ENCODE results near the gene MIDN. TPM values are rescaled to one million over a fixed set of nuclear protein-coding genes. Genes with fewer than 3 reads are reported as not detected.
A peak's percentile ranks its signal among the peaks of the same experiment; 100 is the strongest.

The MIDN gene
- total RNA-seq, 1 donor from 2014 or later: 170 TPM

- Histone ChIP-seq H3K4me3 (no peak overlapping the region), H3K27ac (peak overlapping the region; percentile 99), H3K4me1 (peaks cover 77% of the 10 kb centered on the region), H3K36me3 (no peaks in the 10 kb centered on the region), H3K9me3 (no peaks in the 10 kb centered on the region), H3K27me3 (no peaks in the 10 kb centered on the region)
- intact Hi-C loops (cut with DNase I): no loop called here
- TF ChIP-seq POLR2A (IDR thresholded peaks at IDR 0.05): no peak
- no peak for TF ChIP-seq CTCF (IDR thresholded peaks at IDR 0.05)
- TF ChIP-seq POLR2AphosphoS5 (IDR thresholded peaks at IDR 0.05; ENCODE audit: insufficient read depth in 1 of 2, low read depth in 1 of 2): peak in 1 of 2 donors; percentile 19
- peak in 1 of 2 donors; percentile 95 for DNase-seq (ENCODE audit: extremely low spot score in 2 of 2)
These were observed 16.6 kb downstream of the MIDN start for GRCh38 chr19:1264801-1265614.

DNA sequence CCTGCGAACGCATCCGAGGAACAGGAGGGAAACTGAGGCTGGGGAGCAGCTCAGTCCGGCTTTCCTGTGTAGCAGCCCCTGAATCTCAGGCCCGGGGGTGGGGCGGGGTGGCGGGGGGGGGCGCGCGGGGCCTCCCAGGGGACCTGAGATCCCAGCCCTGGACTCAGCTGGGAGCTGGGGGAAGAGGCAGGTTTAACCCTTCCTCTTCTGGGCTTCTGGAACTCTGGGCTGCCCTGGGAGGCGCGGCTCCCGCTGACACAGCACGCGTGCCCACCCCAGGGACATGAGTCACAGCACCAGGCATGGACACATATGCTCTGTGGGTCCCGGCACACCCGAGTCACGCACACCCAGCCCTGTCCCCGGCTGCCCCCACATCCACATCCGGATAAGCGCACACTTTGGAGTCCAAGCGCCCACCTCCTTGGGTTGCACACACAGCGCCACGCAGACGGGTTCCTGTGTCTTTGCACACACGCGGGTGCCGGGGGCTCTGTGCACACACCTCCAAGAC lies 17.3 kb downstream of the MIDN start:
- DNase-seq (ENCODE audit: extremely low spot score in 2 of 2): peak in 1 of 2 donors; percentile 93
- Histone ChIP-seq H3K36me3 (peaks cover 0 to 4% of the 10 kb centered on the region in 2 donors), H3K4me1 (peaks cover 77% of the 10 kb centered on the region), H3K27me3 (no peaks in the 10 kb centered on the region), H3K27ac (peak overlapping the region; percentile 99), H3K4me3 (peak overlapping the region; percentile 54 to 69), H3K9me3 (no peaks in the 10 kb centered on the region)
- TF ChIP-seq POLR2A (IDR thresholded peaks at IDR 0.05): no peak
- no peak for TF ChIP-seq CTCF (IDR thresholded peaks at IDR 0.05)
- TF ChIP-seq POLR2AphosphoS5 (IDR thresholded peaks at IDR 0.05; ENCODE audit: insufficient read depth in 1 of 2, low read depth in 1 of 2): no peak
- intact Hi-C loops (cut with DNase I): loop anchor here (1.0 kb wide), 1 partner anchor 21 kb away; no protein-coding TSS in a partner anchor

DNA sequence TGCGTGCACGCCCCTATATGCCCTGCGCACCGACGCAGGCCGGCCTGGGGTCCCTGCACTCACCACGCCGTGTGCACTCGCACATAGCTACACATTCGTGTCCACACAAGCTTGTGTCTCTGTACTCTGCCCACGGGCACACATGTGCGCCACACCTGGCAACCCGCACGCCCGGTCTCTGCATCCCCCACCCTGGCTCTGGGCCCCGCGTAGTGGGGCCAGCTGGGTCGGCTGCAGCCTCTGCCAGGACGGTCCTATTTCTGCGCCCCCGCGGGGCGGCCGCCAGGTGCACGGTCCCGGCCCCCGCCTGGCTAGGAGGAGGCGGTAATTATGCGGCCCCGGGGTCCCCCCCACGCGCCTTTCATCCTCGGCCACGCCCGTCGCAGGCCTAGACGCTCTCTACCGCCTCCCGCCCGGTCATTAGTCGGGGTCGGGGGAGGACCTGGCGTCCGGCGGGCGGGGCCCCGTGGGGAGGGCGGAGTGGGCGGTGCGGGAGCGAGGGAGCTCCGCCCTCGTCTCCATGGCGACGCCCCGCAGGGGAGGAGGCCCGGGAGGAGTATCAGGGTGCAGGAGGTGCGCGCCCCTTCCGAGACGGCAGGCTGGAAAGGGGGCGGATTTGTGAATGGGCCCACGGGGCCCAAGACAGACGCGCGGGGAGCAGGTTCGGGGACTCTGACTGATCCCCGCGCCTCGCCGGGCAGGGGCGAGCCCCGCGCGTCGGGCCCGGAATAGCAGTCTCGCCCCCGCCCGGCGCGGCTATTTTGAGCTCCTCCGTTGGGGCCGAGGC lies 17.9 kb downstream of the MIDN start:
- H3K4me3 ChIP-seq: peak overlapping the region; percentile 54 to 69
- peaks cover 0 to 11% of the 10 kb centered on the region in 2 donors for H3K36me3 ChIP-seq
- H3K9me3 ChIP-seq: no peaks in the 10 kb centered on the region
- peaks cover 80% of the 10 kb centered on the region for H3K4me1 ChIP-seq
- no peaks in the 10 kb centered on the region for H3K27me3 ChIP-seq
- intact Hi-C loops (cut with DNase I): loop anchor here (1.0 kb wide), 1 partner anchor 22 kb away; no protein-coding TSS in a partner anchor
- H3K27ac ChIP-seq: peak overlapping the region; percentile 99
- TF ChIP-seq CTCF (IDR thresholded peaks at IDR 0.05): no peak
- TF ChIP-seq POLR2AphosphoS5 (IDR thresholded peaks at IDR 0.05; ENCODE audit: insufficient read depth in 1 of 2, low read depth in 1 of 2): peak; percentile 18 to 86
- TF ChIP-seq POLR2A (IDR thresholded peaks at IDR 0.05): peak in 1 of 2 donors; percentile 5
- DNase-seq (ENCODE audit: extremely low spot score in 2 of 2): peak in 1 of 2 donors; percentile 92

- no peak for DNase-seq (ENCODE audit: extremely low spot score in 2 of 2)
- H3K27me3 ChIP-seq: no peaks in the 10 kb centered on the region
- H3K36me3 ChIP-seq: peaks cover 0 to 18% of the 10 kb centered on the region in 2 donors
- H3K27ac ChIP-seq: peak overlapping the region; percentile 99
- no peaks in the 10 kb centered on the region for H3K9me3 ChIP-seq
- peak overlapping the region; percentile 54 to 69 for H3K4me3 ChIP-seq
- H3K4me1 ChIP-seq: peaks cover 80% of the 10 kb centered on the region
- TF ChIP-seq POLR2A (IDR thresholded peaks at IDR 0.05) (no peak), CTCF (IDR thresholded peaks at IDR 0.05) (peak; percentile 98 to 99 (median 98))
- intact Hi-C loops (cut with DNase I): loop anchor here (1.0 kb wide), 2 partner anchors 19 to 23 kb away; partner anchors contain the start of gene MIDN
These were observed 18.6 kb downstream of the MIDN start for GRCh38 chr19:1266916-1267476.

All from vagina (tissue), 2 donors.